Fibroblast of villous mesenchyme (primary cell): ENCODE measurements around the gene MEG3. TPM values are rescaled to one million over a fixed set of nuclear protein-coding genes. Genes with fewer than 3 reads are reported as not detected.

Experiments used
- DNase-seq: peaks from one replicate; pipeline ENCODE4 v3.0.0-alpha.2; 2010; ENCODE audit warnings: low read depth
- H3K4me3 ChIP-seq: 2 replicates; pipeline ENCODE4 v1.5.1; 2011; ENCODE audit warnings: low read depth, mild to moderate bottlenecking, low read length
- total RNA-seq: library from RNA; depleted of rRNA; stranded (reverse); fragments of >200 nt; gene quantifications from 2 replicates; pipeline ENCODE4 v1.2.3, GENCODE V29; 2012
- TF ChIP-seq, protein P1 (sequence below): IDR thresholded peaks from 2 replicates; pipeline ENCODE4 v1.5.1; 2012; ENCODE audit warnings: low read depth, mild to moderate bottlenecking, low read length; ENCODE audit not compliant: insufficient read depth

The MEG3 gene
- total RNA-seq, 1 donor = 187 TPM

DNA sequence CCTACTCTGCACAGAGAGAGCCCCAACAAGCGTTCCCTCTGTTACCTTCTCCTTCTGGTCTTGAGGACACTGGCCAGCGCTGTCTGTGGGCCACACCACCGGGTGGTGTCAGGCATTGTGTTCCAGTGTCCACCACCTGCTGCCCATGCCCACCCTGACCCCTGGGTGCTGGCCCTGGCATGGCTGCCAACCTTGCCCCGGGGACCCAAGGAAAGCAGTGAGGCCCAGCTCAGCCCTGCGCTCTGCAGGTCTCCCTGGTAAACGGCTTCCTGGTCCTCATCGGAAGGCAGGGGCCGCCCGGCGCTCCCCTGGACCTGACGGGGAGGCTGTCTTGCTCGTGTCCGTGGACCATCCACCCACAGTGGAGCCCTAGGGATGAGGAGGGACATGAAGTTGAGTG lies 21.8 kb upstream of the MEG3 start:
- no peak overlapping the region for H3K4me3 ChIP-seq
- TF ChIP-seq, protein P1, sequence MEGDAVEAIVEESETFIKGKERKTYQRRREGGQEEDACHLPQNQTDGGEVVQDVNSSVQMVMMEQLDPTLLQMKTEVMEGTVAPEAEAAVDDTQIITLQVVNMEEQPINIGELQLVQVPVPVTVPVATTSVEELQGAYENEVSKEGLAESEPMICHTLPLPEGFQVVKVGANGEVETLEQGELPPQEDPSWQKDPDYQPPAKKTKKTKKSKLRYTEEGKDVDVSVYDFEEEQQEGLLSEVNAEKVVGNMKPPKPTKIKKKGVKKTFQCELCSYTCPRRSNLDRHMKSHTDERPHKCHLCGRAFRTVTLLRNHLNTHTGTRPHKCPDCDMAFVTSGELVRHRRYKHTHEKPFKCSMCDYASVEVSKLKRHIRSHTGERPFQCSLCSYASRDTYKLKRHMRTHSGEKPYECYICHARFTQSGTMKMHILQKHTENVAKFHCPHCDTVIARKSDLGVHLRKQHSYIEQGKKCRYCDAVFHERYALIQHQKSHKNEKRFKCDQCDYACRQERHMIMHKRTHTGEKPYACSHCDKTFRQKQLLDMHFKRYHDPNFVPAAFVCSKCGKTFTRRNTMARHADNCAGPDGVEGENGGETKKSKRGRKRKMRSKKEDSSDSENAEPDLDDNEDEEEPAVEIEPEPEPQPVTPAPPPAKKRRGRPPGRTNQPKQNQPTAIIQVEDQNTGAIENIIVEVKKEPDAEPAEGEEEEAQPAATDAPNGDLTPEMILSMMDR = no peak
- DNase-seq = no peak

GRCh38 chr14:100804558-100805309 lies 21.2 kb upstream of the MEG3 start:
- TF ChIP-seq, protein P1 = no peak
- no peak for DNase-seq
- H3K4me3 ChIP-seq = no peak overlapping the region

DNA sequence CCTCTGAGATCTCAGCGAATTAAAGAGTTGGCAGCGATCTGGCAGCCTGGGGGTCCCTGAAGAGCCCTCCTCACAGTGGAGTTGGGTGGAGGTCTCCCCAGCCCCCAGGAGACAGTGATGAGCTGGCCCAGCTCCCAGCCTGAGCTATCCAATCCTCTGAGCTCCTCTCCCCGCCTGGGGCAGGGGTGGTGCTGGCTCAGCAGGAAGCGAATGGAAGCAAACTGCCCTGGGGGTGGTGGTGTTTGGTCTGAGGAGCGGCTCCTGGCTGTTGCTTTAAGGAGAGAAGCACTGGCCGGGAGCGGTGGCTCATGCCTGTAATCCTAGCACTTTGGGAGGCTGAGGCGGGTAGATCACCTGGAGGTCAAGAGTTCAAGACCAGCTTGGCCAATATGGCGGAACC lies 19.5 kb upstream of the MEG3 start:
- TF ChIP-seq, protein P1 = no peak

GRCh38 chr14:100807496-100807895 lies 18.4 kb upstream of the MEG3 start:
- DNase-seq = no peak
- TF ChIP-seq, protein P1 = no peak
- no peak overlapping the region for H3K4me3 ChIP-seq

More for the DNA sequence above, 19.5 kb upstream of the MEG3 start:
- DNase-seq = no peak
- no peak overlapping the region for H3K4me3 ChIP-seq

GRCh38 chr14:100807979-100808734 lies 17.8 kb upstream of the MEG3 start:
- H3K4me3 ChIP-seq = no peak overlapping the region
- TF ChIP-seq, protein P1 = no peak
- DNase-seq = no peak

DNA sequence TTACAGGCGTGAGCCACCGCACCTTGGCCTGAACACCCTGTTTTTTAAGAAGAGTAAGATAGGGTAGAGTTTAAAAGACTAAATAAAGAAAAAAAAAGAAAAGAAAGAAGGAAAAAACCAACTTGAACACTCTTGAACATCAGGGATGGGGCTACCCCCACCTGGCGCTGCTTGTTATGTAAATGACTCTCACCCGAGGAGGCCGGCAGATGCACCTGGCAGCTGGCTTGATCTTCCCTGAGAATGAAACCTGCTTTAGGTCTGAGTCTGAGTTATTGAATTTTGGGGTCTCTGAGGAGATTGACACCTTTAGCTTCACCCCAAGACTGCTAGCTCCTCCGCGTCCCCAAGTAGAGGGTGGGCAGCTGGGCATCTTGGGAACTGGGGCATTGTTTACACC lies 15.5 kb upstream of the MEG3 start:
- H3K4me3 ChIP-seq = no peak overlapping the region
- no peak for DNase-seq
- TF ChIP-seq, protein P1 = no peak
